Measurements from ENCODE around the gene ACVRL1. TPM values are rescaled to one million over a fixed set of nuclear protein-coding genes. Genes with fewer than 3 reads are reported as not detected.

Gene ACVRL1
- total RNA-seq, 1 experiment from 2014 or later = 0.98 TPM

DNA sequence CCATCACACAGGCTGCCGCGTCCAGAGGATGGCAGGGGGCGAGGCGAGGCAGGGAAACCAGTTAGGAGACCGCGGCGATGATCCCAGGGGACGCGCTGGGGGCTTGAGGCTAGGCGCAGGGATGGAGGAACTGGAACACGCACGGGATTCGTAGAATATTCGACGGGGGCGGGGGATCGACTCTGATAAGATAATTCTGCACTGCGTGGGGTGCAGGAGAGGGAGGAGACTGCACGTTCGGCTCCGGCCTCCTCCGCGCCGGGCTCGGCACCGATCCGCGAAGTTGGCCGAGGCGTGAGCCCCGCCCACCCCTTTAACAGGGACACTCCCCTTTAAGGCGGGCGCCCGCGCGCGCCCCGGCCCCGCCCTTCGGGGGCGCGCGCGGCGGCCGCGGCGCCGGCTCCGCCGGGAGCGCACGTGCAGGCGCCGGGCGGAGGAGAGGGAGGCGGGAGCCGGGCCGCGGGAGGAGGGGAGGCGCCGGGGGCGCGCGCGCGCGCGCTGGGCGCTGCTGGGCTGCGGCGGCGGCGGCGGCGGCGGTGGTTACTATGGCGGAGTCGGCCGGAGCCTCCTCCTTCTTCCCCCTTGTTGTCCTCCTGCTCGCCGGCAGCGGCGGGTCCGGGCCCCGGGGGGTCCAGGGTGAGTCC is 44.0 kb downstream of the ACVRL1 start, which contains the start of gene ACVR1B (continued):
- TF ChIP-seq, protein P1, sequence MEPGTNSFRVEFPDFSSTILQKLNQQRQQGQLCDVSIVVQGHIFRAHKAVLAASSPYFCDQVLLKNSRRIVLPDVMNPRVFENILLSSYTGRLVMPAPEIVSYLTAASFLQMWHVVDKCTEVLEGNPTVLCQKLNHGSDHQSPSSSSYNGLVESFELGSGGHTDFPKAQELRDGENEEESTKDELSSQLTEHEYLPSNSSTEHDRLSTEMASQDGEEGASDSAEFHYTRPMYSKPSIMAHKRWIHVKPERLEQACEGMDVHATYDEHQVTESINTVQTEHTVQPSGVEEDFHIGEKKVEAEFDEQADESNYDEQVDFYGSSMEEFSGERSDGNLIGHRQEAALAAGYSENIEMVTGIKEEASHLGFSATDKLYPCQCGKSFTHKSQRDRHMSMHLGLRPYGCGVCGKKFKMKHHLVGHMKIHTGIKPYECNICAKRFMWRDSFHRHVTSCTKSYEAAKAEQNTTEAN (CRISPR knock-in tag; IDR thresholded peaks at IDR 0.05) = no peak
- no peak for TF ChIP-seq ZNF219 (CRISPR knock-in tag; IDR thresholded peaks at IDR 0.05; ENCODE audit: borderline replicate concordance)
- TF ChIP-seq, protein P2, sequence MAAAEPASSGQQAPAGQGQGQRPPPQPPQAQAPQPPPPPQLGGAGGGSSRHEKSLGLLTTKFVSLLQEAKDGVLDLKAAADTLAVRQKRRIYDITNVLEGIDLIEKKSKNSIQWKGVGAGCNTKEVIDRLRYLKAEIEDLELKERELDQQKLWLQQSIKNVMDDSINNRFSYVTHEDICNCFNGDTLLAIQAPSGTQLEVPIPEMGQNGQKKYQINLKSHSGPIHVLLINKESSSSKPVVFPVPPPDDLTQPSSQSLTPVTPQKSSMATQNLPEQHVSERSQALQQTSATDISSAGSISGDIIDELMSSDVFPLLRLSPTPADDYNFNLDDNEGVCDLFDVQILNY (CRISPR knock-in tag; IDR thresholded peaks at IDR 0.05) = peak; percentile 24
- peak; percentile 91 for TF ChIP-seq ZNF232 (CRISPR knock-in tag; IDR thresholded peaks at IDR 0.05)
- peak; percentile 53; the same call in 1 of the 2 replicates for TF ChIP-seq FOXK1 (CRISPR knock-in tag; IDR thresholded peaks at IDR 0.05)
- no peak for TF ChIP-seq ZNF317 (CRISPR knock-in tag; IDR thresholded peaks at IDR 0.05; ENCODE audit: borderline replicate concordance, low read depth)
- TF ChIP-seq, protein P3, sequence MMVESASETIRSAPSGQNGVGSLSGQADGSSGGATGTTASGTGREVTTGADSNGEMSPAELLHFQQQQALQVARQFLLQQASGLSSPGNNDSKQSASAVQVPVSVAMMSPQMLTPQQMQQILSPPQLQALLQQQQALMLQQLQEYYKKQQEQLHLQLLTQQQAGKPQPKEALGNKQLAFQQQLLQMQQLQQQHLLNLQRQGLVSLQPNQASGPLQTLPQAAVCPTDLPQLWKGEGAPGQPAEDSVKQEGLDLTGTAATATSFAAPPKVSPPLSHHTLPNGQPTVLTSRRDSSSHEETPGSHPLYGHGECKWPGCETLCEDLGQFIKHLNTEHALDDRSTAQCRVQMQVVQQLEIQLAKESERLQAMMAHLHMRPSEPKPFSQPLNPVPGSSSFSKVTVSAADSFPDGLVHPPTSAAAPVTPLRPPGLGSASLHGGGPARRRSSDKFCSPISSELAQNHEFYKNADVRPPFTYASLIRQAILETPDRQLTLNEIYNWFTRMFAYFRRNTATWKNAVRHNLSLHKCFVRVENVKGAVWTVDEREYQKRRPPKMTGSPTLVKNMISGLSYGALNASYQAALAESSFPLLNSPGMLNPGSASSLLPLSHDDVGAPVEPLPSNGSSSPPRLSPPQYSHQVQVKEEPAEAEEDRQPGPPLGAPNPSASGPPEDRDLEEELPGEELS (CRISPR knock-in tag; IDR thresholded peaks at IDR 0.05) = peak; percentile 40; the same call in 1 of the 2 replicates
- TF ChIP-seq, protein P4, sequence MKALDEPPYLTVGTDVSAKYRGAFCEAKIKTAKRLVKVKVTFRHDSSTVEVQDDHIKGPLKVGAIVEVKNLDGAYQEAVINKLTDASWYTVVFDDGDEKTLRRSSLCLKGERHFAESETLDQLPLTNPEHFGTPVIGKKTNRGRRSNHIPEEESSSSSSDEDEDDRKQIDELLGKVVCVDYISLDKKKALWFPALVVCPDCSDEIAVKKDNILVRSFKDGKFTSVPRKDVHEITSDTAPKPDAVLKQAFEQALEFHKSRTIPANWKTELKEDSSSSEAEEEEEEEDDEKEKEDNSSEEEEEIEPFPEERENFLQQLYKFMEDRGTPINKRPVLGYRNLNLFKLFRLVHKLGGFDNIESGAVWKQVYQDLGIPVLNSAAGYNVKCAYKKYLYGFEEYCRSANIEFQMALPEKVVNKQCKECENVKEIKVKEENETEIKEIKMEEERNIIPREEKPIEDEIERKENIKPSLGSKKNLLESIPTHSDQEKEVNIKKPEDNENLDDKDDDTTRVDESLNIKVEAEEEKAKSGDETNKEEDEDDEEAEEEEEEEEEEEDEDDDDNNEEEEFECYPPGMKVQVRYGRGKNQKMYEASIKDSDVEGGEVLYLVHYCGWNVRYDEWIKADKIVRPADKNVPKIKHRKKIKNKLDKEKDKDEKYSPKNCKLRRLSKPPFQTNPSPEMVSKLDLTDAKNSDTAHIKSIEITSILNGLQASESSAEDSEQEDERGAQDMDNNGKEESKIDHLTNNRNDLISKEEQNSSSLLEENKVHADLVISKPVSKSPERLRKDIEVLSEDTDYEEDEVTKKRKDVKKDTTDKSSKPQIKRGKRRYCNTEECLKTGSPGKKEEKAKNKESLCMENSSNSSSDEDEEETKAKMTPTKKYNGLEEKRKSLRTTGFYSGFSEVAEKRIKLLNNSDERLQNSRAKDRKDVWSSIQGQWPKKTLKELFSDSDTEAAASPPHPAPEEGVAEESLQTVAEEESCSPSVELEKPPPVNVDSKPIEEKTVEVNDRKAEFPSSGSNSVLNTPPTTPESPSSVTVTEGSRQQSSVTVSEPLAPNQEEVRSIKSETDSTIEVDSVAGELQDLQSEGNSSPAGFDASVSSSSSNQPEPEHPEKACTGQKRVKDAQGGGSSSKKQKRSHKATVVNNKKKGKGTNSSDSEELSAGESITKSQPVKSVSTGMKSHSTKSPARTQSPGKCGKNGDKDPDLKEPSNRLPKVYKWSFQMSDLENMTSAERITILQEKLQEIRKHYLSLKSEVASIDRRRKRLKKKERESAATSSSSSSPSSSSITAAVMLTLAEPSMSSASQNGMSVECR (CRISPR knock-in tag; IDR thresholded peaks at IDR 0.05; ENCODE audit: borderline replicate concordance) = 0 out of 2 replicates have a peak, but pooled peaks have one; percentile 71
- TF ChIP-seq, protein P5, sequence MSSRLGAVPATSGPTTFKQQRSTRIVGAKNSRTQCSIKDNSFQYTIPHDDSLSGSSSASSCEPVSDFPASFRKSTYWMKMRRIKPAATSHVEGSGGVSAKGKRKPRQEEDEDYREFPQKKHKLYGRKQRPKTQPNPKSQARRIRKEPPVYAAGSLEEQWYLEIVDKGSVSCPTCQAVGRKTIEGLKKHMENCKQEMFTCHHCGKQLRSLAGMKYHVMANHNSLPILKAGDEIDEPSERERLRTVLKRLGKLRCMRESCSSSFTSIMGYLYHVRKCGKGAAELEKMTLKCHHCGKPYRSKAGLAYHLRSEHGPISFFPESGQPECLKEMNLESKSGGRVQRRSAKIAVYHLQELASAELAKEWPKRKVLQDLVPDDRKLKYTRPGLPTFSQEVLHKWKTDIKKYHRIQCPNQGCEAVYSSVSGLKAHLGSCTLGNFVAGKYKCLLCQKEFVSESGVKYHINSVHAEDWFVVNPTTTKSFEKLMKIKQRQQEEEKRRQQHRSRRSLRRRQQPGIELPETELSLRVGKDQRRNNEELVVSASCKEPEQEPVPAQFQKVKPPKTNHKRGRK (CRISPR knock-in tag; IDR thresholded peaks at IDR 0.05; ENCODE audit: borderline replicate concordance) = no peak
- no peak for TF ChIP-seq TCF7 (CRISPR knock-in tag; IDR thresholded peaks at IDR 0.05; ENCODE audit: low read depth)
- TF ChIP-seq, protein P6, sequence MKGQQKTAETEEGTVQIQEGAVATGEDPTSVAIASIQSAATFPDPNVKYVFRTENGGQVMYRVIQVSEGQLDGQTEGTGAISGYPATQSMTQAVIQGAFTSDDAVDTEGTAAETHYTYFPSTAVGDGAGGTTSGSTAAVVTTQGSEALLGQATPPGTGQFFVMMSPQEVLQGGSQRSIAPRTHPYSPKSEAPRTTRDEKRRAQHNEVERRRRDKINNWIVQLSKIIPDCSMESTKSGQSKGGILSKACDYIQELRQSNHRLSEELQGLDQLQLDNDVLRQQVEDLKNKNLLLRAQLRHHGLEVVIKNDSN (CRISPR knock-in tag; IDR thresholded peaks at IDR 0.05) = peak; percentile 51; the same call in 1 of the 2 replicates
- TF ChIP-seq, protein P7, sequence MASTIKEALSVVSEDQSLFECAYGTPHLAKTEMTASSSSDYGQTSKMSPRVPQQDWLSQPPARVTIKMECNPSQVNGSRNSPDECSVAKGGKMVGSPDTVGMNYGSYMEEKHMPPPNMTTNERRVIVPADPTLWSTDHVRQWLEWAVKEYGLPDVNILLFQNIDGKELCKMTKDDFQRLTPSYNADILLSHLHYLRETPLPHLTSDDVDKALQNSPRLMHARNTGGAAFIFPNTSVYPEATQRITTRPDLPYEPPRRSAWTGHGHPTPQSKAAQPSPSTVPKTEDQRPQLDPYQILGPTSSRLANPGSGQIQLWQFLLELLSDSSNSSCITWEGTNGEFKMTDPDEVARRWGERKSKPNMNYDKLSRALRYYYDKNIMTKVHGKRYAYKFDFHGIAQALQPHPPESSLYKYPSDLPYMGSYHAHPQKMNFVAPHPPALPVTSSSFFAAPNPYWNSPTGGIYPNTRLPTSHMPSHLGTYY (CRISPR knock-in tag; IDR thresholded peaks at IDR 0.05) = no peak
- TF ChIP-seq, protein P8, sequence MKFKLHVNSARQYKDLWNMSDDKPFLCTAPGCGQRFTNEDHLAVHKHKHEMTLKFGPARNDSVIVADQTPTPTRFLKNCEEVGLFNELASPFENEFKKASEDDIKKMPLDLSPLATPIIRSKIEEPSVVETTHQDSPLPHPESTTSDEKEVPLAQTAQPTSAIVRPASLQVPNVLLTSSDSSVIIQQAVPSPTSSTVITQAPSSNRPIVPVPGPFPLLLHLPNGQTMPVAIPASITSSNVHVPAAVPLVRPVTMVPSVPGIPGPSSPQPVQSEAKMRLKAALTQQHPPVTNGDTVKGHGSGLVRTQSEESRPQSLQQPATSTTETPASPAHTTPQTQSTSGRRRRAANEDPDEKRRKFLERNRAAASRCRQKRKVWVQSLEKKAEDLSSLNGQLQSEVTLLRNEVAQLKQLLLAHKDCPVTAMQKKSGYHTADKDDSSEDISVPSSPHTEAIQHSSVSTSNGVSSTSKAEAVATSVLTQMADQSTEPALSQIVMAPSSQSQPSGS (CRISPR knock-in tag; IDR thresholded peaks at IDR 0.05; ENCODE audit: borderline replicate concordance, low read depth) = no peak
- TF ChIP-seq FOXP1 (CRISPR knock-in tag; IDR thresholded peaks at IDR 0.05; ENCODE audit: borderline replicate concordance) = peak; percentile 85
- TF ChIP-seq NFE2L1 (CRISPR knock-in tag; IDR thresholded peaks at IDR 0.05) = 0 out of 2 replicates have a peak, but pooled peaks have one; percentile 17
- TF ChIP-seq FOXJ3 (CRISPR knock-in tag; IDR thresholded peaks at IDR 0.05; ENCODE audit: borderline replicate concordance) = no peak
- no peak for TF ChIP-seq GRHL2 (CRISPR knock-in tag; IDR thresholded peaks at IDR 0.05; ENCODE audit: insufficient replicate concordance, severe bottlenecking)
- 0 out of 2 replicates have a peak, but pooled peaks have one; percentile 33 for TF ChIP-seq TP53 (CRISPR knock-in tag; IDR thresholded peaks at IDR 0.05)
- TF ChIP-seq, protein P9, sequence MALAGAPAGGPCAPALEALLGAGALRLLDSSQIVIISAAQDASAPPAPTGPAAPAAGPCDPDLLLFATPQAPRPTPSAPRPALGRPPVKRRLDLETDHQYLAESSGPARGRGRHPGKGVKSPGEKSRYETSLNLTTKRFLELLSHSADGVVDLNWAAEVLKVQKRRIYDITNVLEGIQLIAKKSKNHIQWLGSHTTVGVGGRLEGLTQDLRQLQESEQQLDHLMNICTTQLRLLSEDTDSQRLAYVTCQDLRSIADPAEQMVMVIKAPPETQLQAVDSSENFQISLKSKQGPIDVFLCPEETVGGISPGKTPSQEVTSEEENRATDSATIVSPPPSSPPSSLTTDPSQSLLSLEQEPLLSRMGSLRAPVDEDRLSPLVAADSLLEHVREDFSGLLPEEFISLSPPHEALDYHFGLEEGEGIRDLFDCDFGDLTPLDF (CRISPR knock-in tag; IDR thresholded peaks at IDR 0.05) = no peak
- 0 out of 2 replicates have a peak, but pooled peaks have one; percentile 76 for TF ChIP-seq TEAD1 (CRISPR knock-in tag; IDR thresholded peaks at IDR 0.05)
- TF ChIP-seq, protein P10, sequence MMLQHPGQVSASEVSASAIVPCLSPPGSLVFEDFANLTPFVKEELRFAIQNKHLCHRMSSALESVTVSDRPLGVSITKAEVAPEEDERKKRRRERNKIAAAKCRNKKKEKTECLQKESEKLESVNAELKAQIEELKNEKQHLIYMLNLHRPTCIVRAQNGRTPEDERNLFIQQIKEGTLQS (CRISPR knock-in tag; conservative IDR thresholded peaks at IDR 0.05) = no peak
- TF ChIP-seq JUN (CRISPR knock-in tag; IDR thresholded peaks at IDR 0.05) = peak; percentile 68

All from WTC11 (cell line).